SK-N-SH (cell line): ENCODE data around the gene CCNY. TPM values are rescaled to one million over a fixed set of nuclear protein-coding genes. Genes with fewer than 3 reads are reported as not detected.

ENCODE experiments used
- CTCF ChIA-PET: fragments of 300-600, 350-600 bp; formaldehyde crosslinking; extraction: SDS; loops from one replicate; lab custom pipeline; 2021; lab: Yijun Ruan, JAX
- POLR2A ChIA-PET: fragments of 350-600 bp; sonication (Branson Sonifier 250); formaldehyde crosslinking; extraction: SDS; loops from one replicate; lab custom pipeline; 2020; ENCODE audit warnings: antibody characterized with exemption, inconsistent platforms; lab: Yijun Ruan, JAX
- DNase-seq: peaks from one replicate; pipeline ENCODE4 v3.0.0; 2012
- H2AFZ ChIP-seq: fragments of 200-600 bp; sonication (generic); 2 replicates; pipeline ENCODE4 v1.8.1; 2016; ENCODE audit warnings: antibody characterized with exemption, mild to moderate bottlenecking, low read depth
- H3F3A ChIP-seq: fragments of 200-600 bp; sonication (generic); replicated peaks from 2 replicates; pipeline ENCODE3; 2016; ENCODE audit warnings: antibody characterized with exemption, mild to moderate bottlenecking; ENCODE audit not compliant: insufficient read depth
- H3K27ac ChIP-seq, 2 experiments: fragments of 200-500 bp in 1 of 2; fragments of 200-600 bp in 1 of 2; sonication (Bioruptor generic) in 1 of 2; sonication (generic), shearing (Covaris generic) in 1 of 2; 2 replicates each; pipeline versions ENCODE4 v1.5.1 to v1.6.1; 2014 to 2016; ENCODE audit warnings: low read depth in 2 of 2, inconsistent platforms in 1 of 2, low read length in 1 of 2, mild to moderate bottlenecking in 1 of 2, mixed read lengths in 1 of 2
- H3K27me3 ChIP-seq: fragments of 200-600 bp; sonication (generic), shearing (Covaris generic); 2 replicates; pipeline ENCODE4 v1.6.1; 2016; ENCODE audit warnings: mixed run types; ENCODE audit not compliant: insufficient read depth
- H3K36me3 ChIP-seq, 2 experiments: fragments of 200-500 bp in 1 of 2; fragments of 200-600 bp in 1 of 2; sonication (Bioruptor generic) in 1 of 2; sonication (generic) in 1 of 2; replicated peaks in 1 of 2; 2 replicates each; pipeline versions ENCODE3 to v1.5.1; 2014 to 2016; ENCODE audit warnings: low read length in 1 of 2, mild to moderate bottlenecking in 1 of 2; ENCODE audit not compliant: insufficient read depth in 2 of 2, control insufficient read depth in 1 of 2
- H3K4me1 ChIP-seq, 2 experiments: fragments of 200-500 bp in 1 of 2; fragments of 200-600 bp in 1 of 2; sonication (Bioruptor generic) in 1 of 2; sonication (generic), shearing (Covaris generic) in 1 of 2; 2 replicates each; pipeline versions ENCODE4 v1.5.1 to v1.6.1; 2014 to 2016; ENCODE audit warnings: low read depth in 1 of 2, low read length in 1 of 2, mixed run types in 1 of 2; ENCODE audit not compliant: insufficient read depth in 2 of 2, control insufficient read depth in 1 of 2
- H3K4me2 ChIP-seq: fragments of 200-600 bp; sonication (generic), shearing (Covaris generic); 2 replicates; pipeline ENCODE4 v1.6.1; 2017; ENCODE audit warnings: mixed run types
- H3K4me3 ChIP-seq, 2 experiments: fragments of 200-500 bp in 1 of 2; fragments of 200-600 bp in 1 of 2; sonication (Bioruptor generic) in 1 of 2; sonication (generic), shearing (Covaris generic) in 1 of 2; 2 replicates each; pipeline versions ENCODE4 v1.5.1 to v1.8.1; 2014 to 2016; ENCODE audit warnings: low read depth in 2 of 2, inconsistent platforms in 1 of 2, low read length in 1 of 2, mild to moderate bottlenecking in 1 of 2, mixed read lengths in 1 of 2, moderate library complexity in 1 of 2
- H3K79me2 ChIP-seq: fragments of 200-600 bp; sonication (generic); 2 replicates; pipeline ENCODE4 v1.8.1; 2017; ENCODE audit warnings: mild to moderate bottlenecking; ENCODE audit not compliant: insufficient read depth
- H3K9ac ChIP-seq: fragments of 200-600 bp; sonication (generic); 2 replicates; pipeline ENCODE4 v1.6.1; 2017; ENCODE audit warnings: mixed run types
- H3K9me2 ChIP-seq: fragments of 200-600 bp; sonication (generic); 2 replicates; pipeline ENCODE4 v1.6.1; 2017; ENCODE audit warnings: mixed run types
- H3K9me3 ChIP-seq: fragments of 200-600 bp; sonication (generic); 2 replicates; pipeline ENCODE4 v1.6.1; 2017; ENCODE audit warnings: mixed run types, mild to moderate bottlenecking, moderate library complexity
- H4K20me1 ChIP-seq: fragments of 200-600 bp; sonication (generic); 2 replicates; pipeline ENCODE4 v1.6.1; 2017; ENCODE audit warnings: mild to moderate bottlenecking, mixed run types; ENCODE audit not compliant: insufficient read depth
- CHD2 ChIP-seq: fragments of 150-350 bp; IDR thresholded peaks from 2 replicates; pipeline ENCODE4 v1.6.1; 2018; ENCODE audit warnings: low read length; ENCODE audit not compliant: partially characterized antibody
- EP300 ChIP-seq, 2 experiments: IDR thresholded peaks; 2 replicates each; pipeline versions ENCODE4 v1.4.0 to v1.6.1; 2012; ENCODE audit warnings: borderline replicate concordance in 1 of 2, low read depth in 1 of 2, low read length in 1 of 2
- EZH2phosphoT487 ChIP-seq: fragments of 200-600 bp; sonication (generic); IDR thresholded peaks from 2 replicates; pipeline ENCODE4 v1.6.1; 2017; ENCODE audit warnings: low read depth, mixed run types, mild to moderate bottlenecking, antibody characterized with exemption, moderate library complexity, borderline replicate concordance
- FOSL2 ChIP-seq: IDR thresholded peaks from 2 replicates; pipeline ENCODE4 v1.4.0; 2012; ENCODE audit warnings: low read depth, mild to moderate bottlenecking, moderate library complexity, borderline replicate concordance
- FOXJ3 ChIP-seq: sonication (generic); formaldehyde crosslinking; IDR thresholded peaks from 2 replicates; pipeline ENCODE4 v1.5.1; 2020; ENCODE audit warnings: mild to moderate bottlenecking, missing genetic modification reagents
- FOXM1 ChIP-seq: IDR thresholded peaks from 2 replicates; pipeline ENCODE4 v1.4.0; 2012; ENCODE audit warnings: low read depth, mild to moderate bottlenecking
- GATA2 ChIP-seq: sonication (generic); formaldehyde crosslinking; IDR thresholded peaks from 2 replicates; pipeline ENCODE4 v1.5.0; 2020; ENCODE audit warnings: mild to moderate bottlenecking, missing genetic modification reagents
- JUND ChIP-seq: IDR thresholded peaks from 2 replicates; pipeline ENCODE4 v1.4.0; 2012
- MEF2A ChIP-seq: IDR thresholded peaks from 2 replicates; pipeline ENCODE4 v1.4.0; 2012; ENCODE audit warnings: low read depth, borderline replicate concordance
- NFIC ChIP-seq: IDR thresholded peaks from 2 replicates; pipeline ENCODE4 v1.4.0; 2012; ENCODE audit warnings: borderline replicate concordance
- NRF1 ChIP-seq: IDR thresholded peaks from 2 replicates; pipeline ENCODE4 v1.6.1; 2012; ENCODE audit warnings: low read depth, mild to moderate bottlenecking, low read length
- POLR2AphosphoS5 ChIP-seq: IDR thresholded peaks from 2 replicates; pipeline ENCODE4 v1.6.1; 2012; ENCODE audit warnings: low read depth, low read length
- RFX5 ChIP-seq: IDR thresholded peaks from 2 replicates; pipeline ENCODE4 v1.6.1; 2012; ENCODE audit warnings: mild to moderate bottlenecking, improper control_type of control experiment, low read length
- SIN3A ChIP-seq: IDR thresholded peaks from 2 replicates; pipeline ENCODE4 v1.6.1; 2012; ENCODE audit warnings: low read depth, mild to moderate bottlenecking, low read length, moderate library complexity, borderline replicate concordance
- TAF1 ChIP-seq: IDR thresholded peaks from 2 replicates; pipeline ENCODE4 v1.6.1; 2012; ENCODE audit warnings: low read depth, mild to moderate bottlenecking, low read length, moderate library complexity, borderline replicate concordance
- TEAD4 ChIP-seq: IDR thresholded peaks from 2 replicates; pipeline ENCODE4 v1.4.0; 2012; ENCODE audit warnings: mild to moderate bottlenecking, borderline replicate concordance; ENCODE audit not compliant: insufficient read depth
- YY1 ChIP-seq: IDR thresholded peaks from 2 replicates; pipeline ENCODE4 v1.4.0; 2012; ENCODE audit warnings: low read depth, mild to moderate bottlenecking
- WGBS: methylation state at CpG from one replicate; pipeline ENCODE4 v1.1.6; 2017; ENCODE audit warnings: low lambda C conversion rate; 5-methylcytosine and 5-hydroxymethylcytosine counted together
- polyA plus RNA-seq, 3 experiments: library from polyadenylated mRNA; depleted of rRNA; stranded (reverse); fragments of >200 nt; gene quantifications; 2 replicates each; pipeline ENCODE4 v1.2.3, GENCODE V29; 2012
- TF ChIP-seq, protein P1 (sequence below): fragments of 150-350 bp; IDR thresholded peaks from 2 replicates; pipeline ENCODE4 v1.6.1; 2017; ENCODE audit warnings: antibody characterized with exemption, low read length, low read depth, borderline replicate concordance
- TF ChIP-seq, protein P2 (sequence below): fragments of 150-350 bp; IDR thresholded peaks from 2 replicates; pipeline ENCODE4 v1.6.1; 2016; ENCODE audit warnings: mild to moderate bottlenecking, low read depth, low read length
- TF ChIP-seq, protein P3 (sequence below): IDR thresholded peaks from 2 replicates; pipeline ENCODE4 v1.4.0; 2012; ENCODE audit warnings: low read depth, borderline replicate concordance
- TF ChIP-seq, protein P4 (sequence below): IDR thresholded peaks from 2 replicates; pipeline ENCODE4; 2012
- TF ChIP-seq, protein P5 (sequence below): fragments of 200-600 bp; sonication (generic); IDR thresholded peaks from 2 replicates; pipeline ENCODE4 v1.6.1; 2017; ENCODE audit warnings: antibody characterized with exemption, mild to moderate bottlenecking, moderate library complexity
- TF ChIP-seq, protein P6 (sequence below): IDR thresholded peaks from 2 replicates; pipeline ENCODE4 v1.4.0; 2012; ENCODE audit warnings: low read depth
- TF ChIP-seq, protein P7 (sequence below): IDR thresholded peaks from 2 replicates; pipeline ENCODE4 v1.4.0; 2012; ENCODE audit warnings: low read depth, borderline replicate concordance

The CCNY gene
- polyA plus RNA-seq, 1 of the 3 experiments (the other 2 are of a cell fraction) = 29.4 TPM

DNA sequence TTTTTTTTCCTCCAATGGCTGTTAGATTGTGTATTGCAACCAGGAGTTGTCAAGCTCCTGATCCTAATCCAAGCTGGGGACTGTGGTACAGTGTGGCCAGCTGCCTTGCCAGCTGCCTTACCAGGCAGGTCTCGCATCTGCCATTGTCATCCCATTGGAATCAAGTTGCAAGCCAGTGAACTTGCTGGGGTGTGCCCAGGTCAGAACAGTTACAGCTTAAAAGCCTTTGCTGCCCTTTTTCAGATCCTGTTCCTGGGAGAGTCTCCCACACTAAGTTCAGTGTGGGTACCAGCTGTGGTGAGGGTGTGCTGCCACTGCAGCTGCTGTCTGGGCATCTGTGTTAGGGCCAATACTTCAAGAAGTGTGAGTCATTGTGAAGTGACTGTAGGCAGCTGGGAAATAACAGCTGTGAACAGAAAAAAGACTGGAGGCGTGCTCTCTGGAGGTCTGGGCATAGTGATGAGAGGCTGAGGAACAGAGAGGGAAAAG, 72.8 kb downstream of the CCNY start:
- Histone ChIP-seq H2AFZ (no peak overlapping the region), H3K9me2 (no peaks in the 10 kb centered on the region), H3K9me3 (no peaks in the 10 kb centered on the region), H3K27ac (peak overlapping the region; percentile 25 to 51; a peak in 3 of 4 replicates), H3K4me3 (no peak overlapping the region), H3K27me3 (no peaks in the 10 kb centered on the region), H3K4me2 (peak overlapping the region; percentile 34; the same call in 1 of the 2 replicates), H3K36me3 (no peaks in the 10 kb centered on the region), H3F3A (peaks cover 5% of the 10 kb centered on the region), H4K20me1 (peaks cover 84% of the 10 kb centered on the region), H3K9ac (no peak overlapping the region), H3K79me2 (peaks cover 77% of the 10 kb centered on the region), H3K4me1 (peaks cover 15 to 39% of the 10 kb centered on the region in 2 experiments; a peak in 3 of 4 replicates)
- WGBS = 64% methylated on average over 2 of the region's 2 CpGs
- ChIA-PET CTCF (interaction anchor here (0.6 to 1.6 kb wide), 2 partner anchors 154 to 390 kb away, joined by 3 to 4 read pairs; no protein-coding TSS in a partner anchor), POLR2A (no interaction called here)
- DNase-seq = peak; percentile 58
- TF ChIP-seq FOXM1 = no peak
- TF ChIP-seq, protein P1, sequence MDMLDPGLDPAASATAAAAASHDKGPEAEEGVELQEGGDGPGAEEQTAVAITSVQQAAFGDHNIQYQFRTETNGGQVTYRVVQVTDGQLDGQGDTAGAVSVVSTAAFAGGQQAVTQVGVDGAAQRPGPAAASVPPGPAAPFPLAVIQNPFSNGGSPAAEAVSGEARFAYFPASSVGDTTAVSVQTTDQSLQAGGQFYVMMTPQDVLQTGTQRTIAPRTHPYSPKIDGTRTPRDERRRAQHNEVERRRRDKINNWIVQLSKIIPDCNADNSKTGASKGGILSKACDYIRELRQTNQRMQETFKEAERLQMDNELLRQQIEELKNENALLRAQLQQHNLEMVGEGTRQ = no peak
- TF ChIP-seq MEF2A = no peak
- no peak for TF ChIP-seq FOXJ3
- TF ChIP-seq, protein P2, sequence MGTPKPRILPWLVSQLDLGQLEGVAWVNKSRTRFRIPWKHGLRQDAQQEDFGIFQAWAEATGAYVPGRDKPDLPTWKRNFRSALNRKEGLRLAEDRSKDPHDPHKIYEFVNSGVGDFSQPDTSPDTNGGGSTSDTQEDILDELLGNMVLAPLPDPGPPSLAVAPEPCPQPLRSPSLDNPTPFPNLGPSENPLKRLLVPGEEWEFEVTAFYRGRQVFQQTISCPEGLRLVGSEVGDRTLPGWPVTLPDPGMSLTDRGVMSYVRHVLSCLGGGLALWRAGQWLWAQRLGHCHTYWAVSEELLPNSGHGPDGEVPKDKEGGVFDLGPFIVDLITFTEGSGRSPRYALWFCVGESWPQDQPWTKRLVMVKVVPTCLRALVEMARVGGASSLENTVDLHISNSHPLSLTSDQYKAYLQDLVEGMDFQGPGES = no peak
- no peak for TF ChIP-seq TAF1
- peak; percentile 60 for TF ChIP-seq CHD2
- TF ChIP-seq YY1 = no peak
- peak; percentile 74; the same call in 1 of the 2 replicates for TF ChIP-seq SIN3A
- no peak for TF ChIP-seq NFIC
- TF ChIP-seq GATA2 (CRISPR knock-in tag) = no peak
- no peak for TF ChIP-seq RFX5
- peak; percentile 65 for TF ChIP-seq POLR2AphosphoS5
- TF ChIP-seq, protein P3, sequence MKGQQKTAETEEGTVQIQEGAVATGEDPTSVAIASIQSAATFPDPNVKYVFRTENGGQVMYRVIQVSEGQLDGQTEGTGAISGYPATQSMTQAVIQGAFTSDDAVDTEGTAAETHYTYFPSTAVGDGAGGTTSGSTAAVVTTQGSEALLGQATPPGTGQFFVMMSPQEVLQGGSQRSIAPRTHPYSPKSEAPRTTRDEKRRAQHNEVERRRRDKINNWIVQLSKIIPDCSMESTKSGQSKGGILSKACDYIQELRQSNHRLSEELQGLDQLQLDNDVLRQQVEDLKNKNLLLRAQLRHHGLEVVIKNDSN = no peak
- TF ChIP-seq, protein P4, sequence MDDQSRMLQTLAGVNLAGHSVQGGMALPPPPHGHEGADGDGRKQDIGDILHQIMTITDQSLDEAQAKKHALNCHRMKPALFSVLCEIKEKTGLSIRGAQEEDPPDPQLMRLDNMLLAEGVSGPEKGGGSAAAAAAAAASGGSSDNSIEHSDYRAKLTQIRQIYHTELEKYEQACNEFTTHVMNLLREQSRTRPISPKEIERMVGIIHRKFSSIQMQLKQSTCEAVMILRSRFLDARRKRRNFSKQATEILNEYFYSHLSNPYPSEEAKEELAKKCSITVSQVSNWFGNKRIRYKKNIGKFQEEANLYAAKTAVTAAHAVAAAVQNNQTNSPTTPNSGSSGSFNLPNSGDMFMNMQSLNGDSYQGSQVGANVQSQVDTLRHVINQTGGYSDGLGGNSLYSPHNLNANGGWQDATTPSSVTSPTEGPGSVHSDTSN = peak; percentile 72
- peak; percentile 81 for TF ChIP-seq FOSL2
- peak; percentile 56 for TF ChIP-seq JUND
- TF ChIP-seq, protein P5, sequence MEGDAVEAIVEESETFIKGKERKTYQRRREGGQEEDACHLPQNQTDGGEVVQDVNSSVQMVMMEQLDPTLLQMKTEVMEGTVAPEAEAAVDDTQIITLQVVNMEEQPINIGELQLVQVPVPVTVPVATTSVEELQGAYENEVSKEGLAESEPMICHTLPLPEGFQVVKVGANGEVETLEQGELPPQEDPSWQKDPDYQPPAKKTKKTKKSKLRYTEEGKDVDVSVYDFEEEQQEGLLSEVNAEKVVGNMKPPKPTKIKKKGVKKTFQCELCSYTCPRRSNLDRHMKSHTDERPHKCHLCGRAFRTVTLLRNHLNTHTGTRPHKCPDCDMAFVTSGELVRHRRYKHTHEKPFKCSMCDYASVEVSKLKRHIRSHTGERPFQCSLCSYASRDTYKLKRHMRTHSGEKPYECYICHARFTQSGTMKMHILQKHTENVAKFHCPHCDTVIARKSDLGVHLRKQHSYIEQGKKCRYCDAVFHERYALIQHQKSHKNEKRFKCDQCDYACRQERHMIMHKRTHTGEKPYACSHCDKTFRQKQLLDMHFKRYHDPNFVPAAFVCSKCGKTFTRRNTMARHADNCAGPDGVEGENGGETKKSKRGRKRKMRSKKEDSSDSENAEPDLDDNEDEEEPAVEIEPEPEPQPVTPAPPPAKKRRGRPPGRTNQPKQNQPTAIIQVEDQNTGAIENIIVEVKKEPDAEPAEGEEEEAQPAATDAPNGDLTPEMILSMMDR = no peak
- no peak for TF ChIP-seq NRF1
- TF ChIP-seq, protein P6, sequence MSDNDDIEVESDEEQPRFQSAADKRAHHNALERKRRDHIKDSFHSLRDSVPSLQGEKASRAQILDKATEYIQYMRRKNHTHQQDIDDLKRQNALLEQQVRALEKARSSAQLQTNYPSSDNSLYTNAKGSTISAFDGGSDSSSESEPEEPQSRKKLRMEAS = no peak; the same call in 1 of the 2 replicates
- TF ChIP-seq TEAD4 = no peak
- TF ChIP-seq, protein P7, sequence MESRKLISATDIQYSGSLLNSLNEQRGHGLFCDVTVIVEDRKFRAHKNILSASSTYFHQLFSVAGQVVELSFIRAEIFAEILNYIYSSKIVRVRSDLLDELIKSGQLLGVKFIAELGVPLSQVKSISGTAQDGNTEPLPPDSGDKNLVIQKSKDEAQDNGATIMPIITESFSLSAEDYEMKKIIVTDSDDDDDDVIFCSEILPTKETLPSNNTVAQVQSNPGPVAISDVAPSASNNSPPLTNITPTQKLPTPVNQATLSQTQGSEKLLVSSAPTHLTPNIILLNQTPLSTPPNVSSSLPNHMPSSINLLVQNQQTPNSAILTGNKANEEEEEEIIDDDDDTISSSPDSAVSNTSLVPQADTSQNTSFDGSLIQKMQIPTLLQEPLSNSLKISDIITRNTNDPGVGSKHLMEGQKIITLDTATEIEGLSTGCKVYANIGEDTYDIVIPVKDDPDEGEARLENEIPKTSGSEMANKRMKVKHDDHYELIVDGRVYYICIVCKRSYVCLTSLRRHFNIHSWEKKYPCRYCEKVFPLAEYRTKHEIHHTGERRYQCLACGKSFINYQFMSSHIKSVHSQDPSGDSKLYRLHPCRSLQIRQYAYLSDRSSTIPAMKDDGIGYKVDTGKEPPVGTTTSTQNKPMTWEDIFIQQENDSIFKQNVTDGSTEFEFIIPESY = no peak
- TF ChIP-seq EP300 (IDR thresholded peaks at IDR 0.05; ENCODE audit: borderline replicate concordance in 1 of 2, low read depth in 1 of 2, low read length in 1 of 2) = peak in 1 of 2 experiments; percentile 19; a peak in 1 of 4 replicates
- no peak for TF ChIP-seq EZH2phosphoT487
